C4-2B (cell line): ENCODE results near the gene FBXL22.

Experiments
- ZFX ChIP-seq: fragments of 450-650 bp; IDR thresholded peaks from 2 replicates; pipeline ENCODE4 v1.6.1; 2017
- TF ChIP-seq, protein P1 (sequence below): fragments of 450-650 bp; conservative IDR thresholded peaks from 2 replicates; pipeline ENCODE4 v1.5.1; 2017; ENCODE audit warnings: mild to moderate bottlenecking

- TF ChIP-seq, protein P1, sequence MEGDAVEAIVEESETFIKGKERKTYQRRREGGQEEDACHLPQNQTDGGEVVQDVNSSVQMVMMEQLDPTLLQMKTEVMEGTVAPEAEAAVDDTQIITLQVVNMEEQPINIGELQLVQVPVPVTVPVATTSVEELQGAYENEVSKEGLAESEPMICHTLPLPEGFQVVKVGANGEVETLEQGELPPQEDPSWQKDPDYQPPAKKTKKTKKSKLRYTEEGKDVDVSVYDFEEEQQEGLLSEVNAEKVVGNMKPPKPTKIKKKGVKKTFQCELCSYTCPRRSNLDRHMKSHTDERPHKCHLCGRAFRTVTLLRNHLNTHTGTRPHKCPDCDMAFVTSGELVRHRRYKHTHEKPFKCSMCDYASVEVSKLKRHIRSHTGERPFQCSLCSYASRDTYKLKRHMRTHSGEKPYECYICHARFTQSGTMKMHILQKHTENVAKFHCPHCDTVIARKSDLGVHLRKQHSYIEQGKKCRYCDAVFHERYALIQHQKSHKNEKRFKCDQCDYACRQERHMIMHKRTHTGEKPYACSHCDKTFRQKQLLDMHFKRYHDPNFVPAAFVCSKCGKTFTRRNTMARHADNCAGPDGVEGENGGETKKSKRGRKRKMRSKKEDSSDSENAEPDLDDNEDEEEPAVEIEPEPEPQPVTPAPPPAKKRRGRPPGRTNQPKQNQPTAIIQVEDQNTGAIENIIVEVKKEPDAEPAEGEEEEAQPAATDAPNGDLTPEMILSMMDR: no peak
- no peak for TF ChIP-seq ZFX
Measured at GRCh38 chr15:63573533-63573932, 23.7 kb upstream of the FBXL22 start.
